GM19372 (cell line): Measurements from ENCODE around the gene RALGAPB.
"Not testable (repeated sequence)": the region's sequence is repeated elsewhere in the genome, so short reads cannot be mapped to it uniquely, and the experiment has no call there.

ENCODE experiments used
- ATAC-seq: cut with Tn5 transposase; IDR thresholded peaks from one replicate; pipeline ENCODE4 v1.9.1; 2021; ENCODE audit warnings: mild to moderate bottlenecking, low read depth, moderate library complexity; ENCODE audit not compliant: unreplicated experiment

Gene RALGAPB

DNA sequence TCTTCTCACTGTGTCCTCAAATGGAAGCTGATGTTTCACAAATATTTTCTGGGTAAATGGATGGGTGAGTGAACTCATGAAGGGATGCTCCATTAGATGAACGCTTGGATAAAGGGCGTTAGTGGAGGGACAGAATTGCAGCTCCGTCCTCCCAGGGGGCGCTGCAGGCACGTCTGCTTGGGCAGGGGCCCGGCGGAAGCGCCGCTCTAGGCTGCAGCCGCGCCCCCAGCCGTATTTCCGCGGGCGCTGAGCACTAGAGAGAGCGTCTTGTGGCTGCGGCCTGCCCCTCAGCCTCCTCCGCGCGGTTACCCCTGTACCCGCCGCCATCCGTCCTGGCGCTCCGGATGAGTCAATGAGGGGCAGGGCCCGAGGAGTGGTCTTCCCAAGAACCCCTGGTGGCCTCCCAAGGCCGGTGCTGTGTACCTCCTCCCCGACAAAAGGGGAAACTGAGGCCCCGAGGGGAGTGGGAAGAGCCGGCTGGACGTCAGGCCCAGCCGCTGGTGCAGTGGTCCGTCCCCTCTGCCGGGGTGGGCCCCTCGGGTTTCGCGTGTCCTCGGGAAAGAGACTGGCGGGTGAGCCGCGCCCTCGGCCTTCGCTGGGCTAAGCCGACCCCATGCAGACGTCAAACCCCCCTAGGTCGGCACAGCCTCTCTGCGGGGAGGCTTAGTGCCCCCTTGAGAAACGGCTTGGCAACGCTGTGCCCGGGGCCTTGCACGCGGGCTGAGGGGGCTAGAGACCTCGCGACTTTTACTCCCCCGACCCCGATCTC lies 26.0 kb upstream of the RALGAPB start:
- ATAC-seq = peak; percentile 95

DNA sequence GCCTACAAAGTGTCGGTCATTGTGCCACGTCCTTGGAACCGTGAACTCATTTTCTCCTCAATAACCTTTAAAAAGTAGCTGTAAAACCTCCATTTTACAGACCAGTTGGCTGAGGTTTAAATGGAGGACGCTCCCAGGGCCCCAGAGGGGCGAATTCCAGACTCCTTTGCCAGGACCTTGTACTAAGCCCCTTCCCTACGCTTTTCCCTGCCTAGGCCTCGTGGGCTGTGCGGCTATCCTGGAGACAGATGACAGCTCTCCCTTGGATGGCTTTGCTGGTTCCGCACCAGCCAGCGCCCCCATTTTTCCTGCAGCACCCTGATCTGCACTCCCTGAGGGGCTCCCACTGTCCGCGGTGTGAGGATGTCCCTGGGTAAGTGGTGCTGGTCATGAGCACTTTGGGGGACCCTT lies 25.4 kb upstream of the RALGAPB start:
- ATAC-seq = no peak

DNA sequence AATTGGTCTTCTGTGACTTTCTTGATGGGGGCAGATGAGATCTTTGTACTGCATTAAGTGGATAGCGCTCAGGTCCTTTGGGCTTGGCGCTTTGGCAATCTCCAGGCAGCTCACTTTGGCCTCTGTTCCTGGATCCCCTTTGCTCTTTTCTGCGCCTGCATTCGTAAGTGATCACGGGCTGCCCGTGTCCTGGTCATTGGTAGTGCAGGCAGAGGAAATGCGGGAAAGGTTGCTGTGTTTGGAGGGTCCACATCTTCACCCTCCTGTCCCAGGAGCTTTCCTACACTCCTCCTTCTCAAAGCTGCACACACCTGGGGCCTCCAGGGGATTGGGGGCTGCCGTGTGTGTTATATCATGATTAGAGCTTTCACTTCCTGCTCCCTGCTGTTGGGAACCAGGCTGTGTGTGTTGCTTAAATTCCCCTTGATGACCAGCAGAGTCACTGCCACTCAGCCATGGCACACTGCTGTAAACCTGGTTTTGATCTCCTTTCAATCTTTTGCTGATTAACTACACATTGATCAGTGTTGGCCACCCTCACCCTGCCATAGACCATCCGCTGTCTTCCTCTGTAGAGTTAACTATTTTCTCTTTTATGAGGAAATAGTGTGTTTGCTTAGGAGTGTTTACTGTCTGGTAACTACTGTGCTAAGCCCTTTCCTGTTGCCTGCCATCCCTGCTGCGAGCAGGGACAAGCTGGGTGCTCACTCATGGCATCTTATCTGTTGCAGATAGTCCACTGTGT lies 24.5 kb upstream of the RALGAPB start:
- ATAC-seq = no peak

DNA sequence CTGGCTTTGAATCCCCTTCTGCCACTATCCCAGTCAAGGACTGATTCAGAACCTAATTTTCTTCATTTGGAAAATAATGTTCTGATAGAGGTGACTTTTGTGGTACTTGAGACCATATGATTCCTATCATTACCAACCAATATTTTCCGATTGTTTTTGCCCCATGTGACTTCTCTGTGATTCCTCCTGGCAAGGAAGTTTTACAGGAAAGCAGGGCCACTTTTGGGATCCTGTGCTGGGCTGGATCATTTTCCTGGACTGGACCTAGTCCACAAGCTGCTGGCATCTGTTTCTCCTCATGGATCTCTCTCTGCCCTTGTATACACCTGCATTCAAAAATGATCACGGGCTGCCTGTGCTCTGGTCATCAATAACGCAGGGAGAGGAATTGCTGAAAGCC lies 23.6 kb upstream of the RALGAPB start:
- no peak for ATAC-seq

DNA sequence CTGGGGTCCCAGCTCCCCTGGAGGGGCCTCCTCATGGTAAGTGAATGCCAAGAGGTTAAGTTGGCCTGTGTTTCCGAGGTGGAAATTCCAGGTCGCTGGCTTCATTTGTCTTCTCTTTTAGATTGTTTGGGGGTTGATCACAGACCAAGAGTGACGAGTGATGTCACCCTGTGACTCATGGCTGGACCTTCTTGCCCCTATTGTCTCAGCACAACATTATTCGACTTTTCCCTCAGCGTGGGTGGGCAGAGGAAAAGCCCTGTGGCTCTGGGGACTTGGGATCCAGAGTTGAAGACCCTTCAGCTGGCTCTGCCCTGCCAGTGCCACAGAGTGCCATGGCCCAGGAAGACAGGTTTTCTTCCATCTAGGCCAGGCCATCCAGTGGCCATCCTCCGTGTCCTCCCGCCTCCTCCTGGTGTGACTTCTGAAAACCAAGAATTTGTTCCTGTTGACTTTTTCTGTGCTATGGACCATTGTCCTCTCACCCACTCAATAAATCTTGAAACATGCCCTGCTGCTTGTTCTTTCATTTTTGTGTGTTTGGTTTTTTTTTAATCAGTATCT lies 22.1 kb upstream of the RALGAPB start:
- ATAC-seq = no peak

DNA sequence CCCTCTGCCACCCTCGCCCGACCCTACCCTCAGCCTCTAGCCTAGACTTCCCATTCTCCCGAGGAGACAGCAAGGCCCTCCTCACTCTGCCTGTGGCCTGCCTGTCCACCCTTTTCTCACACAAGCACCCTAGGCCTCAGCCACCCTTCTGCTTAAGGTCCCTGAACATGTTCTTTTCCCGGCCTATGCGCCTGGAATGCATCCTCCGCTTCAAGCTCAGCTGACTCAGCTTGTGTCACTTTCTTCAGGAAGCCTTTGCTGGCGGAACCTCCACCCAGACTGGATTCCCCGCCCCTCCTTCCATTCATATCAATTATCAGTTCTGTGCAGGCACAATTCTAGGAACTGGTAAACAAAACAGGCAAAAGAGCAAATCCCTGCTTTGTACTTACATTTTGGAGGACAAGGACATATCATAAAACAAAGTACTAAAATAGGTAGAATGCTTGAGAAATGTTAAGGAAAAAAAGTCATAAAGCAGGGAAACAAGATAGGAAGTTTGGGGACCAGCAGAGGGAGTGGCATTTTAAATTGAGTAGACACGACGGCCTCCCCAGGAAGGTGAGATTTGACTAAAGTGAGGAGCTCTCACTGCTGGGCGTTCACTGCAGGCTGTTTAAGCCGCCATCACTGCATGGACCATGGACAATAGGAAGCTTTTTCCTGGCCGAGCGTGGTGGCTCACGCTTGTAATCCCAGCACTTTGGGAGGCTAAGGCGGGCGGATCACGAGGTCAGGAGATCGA lies 19.6 kb upstream of the RALGAPB start:
- ATAC-seq = no peak

DNA sequence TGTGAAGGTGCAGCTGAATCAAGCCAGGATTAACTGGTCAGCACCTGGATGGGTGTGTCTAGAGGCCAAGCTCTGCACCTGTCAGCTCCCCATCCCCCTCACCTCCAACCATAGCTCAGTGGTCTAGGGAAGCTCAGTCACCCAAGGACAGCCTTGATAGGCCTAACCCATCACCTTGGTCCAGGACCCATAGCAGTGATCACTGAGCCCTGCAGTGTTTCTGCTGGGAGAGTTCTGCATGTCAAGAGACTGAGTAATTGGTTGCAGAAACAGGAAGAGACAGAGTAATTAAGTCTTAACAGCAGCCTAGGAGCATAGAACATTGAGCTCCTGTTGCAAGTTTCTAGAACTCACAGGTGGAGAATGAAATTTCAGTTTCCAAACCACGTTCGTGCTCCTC lies 18.7 kb upstream of the RALGAPB start:
- no peak for ATAC-seq

DNA sequence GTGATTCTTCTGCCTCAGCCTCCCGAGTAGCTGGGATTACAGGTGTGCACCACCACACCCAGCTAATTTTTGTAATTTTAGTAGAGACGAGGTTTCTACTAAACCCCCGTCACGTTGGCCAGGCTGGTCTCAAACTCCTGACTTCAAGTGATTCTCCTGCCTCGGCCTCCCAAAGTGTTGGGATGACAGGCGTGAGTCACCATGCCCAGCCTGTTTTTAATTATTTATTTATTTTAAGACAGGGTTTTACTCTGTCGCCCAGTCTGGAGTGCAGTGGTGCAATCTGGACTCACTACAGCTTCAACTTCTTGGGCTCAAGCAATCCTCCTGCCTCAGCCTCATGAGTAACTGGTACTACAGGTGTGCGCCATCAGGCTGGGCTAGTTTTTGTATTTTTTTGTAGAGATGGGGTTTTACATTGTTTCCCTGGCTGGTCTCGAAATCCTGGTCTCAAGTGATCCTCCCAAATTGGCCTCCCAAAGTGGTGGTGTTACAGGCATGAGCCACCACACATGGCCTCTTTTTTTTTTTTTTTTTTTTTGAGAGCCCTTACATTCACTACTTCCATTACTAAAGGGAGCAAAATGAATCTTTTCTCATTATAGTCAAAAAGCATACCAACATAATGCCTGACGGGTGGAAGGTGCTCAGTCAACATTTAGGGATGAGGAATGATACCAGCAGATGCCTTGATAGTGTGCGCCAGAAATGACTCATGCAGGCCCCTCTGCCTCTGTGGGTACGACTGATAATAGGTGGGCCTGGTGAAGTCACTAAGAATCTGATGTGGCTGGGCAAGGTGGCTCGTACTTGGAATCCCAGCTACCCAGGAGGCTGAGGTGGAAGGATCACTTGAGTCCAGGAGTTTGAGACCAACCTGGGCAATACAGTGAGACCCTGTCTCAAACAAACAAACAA lies 17.8 kb upstream of the RALGAPB start:
- ATAC-seq = no peak

DNA sequence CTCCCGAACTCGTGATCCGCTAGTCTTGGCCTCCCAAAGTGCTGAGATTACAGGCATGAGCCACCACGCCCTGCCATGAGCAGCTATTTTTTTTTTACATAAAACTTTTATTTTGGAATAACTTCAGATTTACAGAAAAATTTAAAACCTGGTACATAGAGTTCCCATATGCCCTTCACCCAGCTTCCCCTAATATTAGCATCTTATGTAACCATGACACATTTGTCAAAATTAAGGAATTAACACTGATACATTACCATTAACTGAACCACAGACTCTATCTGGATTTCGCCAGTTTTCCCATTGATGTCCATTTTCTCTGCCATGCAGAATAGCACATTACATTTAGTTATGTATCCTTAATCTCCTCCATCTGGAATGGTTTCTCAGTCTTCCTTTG lies 14.3 kb upstream of the RALGAPB start:
- no peak for ATAC-seq

DNA sequence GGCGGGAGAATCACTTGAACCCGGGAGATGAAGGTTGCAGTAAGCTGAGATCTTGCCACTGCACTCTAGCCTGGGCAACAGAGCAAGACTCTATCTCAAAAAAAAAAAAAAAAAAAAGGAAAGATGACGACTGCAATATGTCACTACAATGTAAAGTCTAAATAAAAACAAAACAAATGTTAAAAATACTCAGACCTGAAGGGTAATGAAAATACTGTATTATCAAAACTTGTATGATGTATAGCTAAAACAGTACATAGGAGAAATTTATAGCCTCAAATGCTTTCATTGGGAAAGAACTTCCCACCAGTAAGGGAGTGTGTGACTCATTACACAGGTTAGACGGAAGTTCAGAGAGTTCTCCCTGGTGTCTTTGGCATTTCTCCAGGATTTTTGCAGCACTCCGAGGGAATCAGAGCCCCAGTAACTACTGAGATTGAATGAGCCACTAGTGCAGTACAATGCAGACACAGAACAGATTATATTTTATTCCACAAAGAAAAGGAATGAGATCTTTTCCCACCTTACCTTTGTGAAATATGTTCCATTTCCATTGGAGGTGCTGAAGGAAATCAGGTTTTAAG lies 12.5 kb upstream of the RALGAPB start:
- ATAC-seq = no peak

DNA sequence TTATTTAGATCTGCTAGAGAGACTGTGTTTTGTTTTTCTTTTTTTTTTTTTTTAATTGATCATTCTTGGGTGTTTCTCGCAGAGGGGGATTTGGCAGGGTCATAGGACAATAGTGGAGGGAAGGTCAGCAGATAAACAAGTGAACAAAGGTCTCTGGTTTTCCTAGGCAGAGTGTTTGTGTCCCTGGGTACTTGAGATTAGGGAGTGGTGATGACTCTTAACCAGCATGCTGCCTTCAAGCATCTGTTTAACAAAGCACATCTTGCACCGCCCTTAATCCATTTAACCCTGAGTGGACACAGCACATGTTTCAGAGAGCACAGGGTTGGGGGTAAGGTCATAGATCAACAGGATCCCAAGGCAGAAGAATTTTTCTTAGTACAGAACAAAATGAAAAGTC lies 12.0 kb upstream of the RALGAPB start:
- not testable (repeated sequence) for ATAC-seq

DNA sequence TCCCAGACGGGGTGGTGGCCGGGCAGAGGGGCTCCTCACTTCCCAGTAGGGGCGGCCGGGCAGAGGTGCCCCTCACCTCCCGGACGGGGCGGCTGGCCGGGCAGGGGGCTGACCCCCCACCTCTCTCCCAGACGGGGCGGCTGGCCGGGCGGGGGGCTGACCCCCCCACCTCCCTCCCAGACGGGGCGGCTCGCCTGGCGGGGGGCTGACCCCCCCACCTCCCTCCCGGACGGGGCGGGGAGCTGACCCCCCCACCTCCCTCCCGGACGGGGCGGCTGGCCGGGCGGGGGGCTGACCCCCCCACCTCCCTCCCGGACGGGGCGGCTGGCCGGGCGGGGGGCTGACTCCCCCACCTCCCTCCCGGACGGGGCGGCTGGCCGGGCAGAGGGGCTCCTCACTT lies 11.5 kb upstream of the RALGAPB start:
- ATAC-seq = not testable (repeated sequence)

DNA sequence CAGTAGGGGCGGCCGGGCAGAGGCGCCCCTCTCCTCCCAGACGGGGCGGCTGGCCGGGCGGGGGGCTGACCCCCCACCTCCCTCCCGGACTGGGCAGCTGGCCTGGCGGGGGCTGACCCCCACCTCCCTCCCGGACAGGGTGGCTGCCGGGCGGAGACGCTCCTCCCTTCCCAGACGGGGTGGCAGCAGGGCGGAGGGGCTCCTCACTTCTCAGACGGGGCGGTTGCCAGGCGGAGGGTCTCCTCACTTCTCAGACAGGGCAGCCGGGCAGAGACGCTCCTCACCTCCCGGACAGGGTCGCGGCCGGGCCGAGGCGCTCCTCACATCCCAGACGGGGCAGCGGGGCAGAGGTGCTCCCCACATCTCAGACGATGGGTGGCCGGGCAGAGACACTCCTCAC lies 11.1 kb upstream of the RALGAPB start:
- not testable (repeated sequence) for ATAC-seq

DNA sequence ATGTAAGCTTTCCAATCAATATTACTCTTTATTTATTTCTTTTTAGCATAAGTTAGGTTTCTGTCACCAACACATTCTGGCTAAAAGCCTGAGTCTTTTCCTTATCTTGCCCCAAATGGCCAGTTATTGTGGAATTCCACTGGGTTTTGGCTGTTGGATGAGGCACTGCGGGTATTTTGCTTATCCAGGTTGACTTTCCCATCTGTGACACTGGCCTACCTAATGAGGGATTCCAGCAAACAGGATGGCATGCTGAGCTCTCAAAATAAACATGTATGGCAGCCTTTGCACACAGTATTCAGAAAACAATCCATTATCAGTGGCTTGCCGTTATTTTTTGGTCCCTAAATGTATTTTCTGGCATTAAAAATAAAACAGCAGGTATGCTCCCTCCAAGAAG lies 6.5 kb upstream of the RALGAPB start:
- no peak for ATAC-seq

DNA sequence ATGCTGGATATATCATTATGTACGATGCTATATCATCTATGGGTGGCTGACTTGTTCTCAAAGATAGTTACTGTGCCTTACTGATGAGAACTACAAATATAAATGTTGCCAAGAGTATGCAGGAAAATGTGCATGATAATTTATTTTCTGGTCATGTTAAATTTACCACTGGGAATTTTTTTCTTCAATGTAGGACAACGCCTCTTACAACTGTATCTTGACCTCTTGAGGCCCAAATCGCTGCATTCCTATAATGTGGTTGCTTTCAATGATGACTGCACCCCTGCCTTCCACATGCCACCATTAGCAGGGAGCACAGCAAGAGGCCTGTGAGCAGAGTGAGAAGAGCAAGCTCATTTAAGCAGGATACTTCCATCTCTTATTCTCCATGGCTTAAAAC lies 5.7 kb upstream of the RALGAPB start:
- ATAC-seq = no peak

DNA sequence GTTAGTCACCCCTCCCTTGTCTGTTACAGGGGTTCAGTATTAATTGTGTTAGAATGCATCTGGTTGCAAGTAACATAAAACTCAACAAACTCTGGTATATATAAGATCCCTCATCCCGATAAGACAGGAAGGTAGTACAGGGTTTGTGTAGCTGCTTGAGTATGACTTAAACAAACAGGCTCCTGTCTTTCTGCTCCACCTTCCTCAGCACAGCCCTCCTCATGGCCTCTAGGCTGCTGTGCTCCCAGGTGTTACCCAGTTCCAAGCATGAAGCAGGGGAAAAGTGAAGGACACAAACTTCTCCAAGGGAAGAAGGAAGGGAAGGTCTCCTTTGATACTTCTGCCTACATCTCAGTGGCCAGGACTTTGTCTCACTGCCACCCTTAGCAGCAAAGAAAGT lies 1.4 kb upstream of the RALGAPB start:
- no peak for ATAC-seq

DNA sequence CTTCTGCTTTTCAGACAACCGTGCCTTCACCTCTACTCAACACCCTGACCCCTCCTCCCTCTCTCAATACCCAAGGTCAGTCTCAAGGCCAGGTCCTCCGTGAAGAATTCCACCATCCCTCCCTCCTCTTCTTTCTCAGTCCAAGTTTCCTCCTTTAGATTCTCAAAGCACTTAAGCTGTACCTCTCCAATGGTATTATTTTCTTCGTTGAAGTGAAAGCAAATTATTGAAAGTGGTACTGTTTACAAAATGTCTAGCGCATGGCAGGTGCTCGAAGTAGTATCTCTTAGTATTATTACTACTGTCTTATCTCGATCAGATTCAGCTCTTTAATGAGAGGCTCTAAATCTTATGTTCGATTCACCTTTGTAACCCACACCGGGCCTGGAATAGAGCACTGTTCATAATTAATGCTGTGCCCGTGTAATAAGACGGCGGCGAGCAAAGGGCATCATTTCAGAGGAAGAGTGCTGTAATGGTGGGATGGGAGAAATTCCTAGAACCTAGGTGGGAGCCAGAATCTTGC lies 593 bp upstream of the RALGAPB start:
- no peak for ATAC-seq

DNA sequence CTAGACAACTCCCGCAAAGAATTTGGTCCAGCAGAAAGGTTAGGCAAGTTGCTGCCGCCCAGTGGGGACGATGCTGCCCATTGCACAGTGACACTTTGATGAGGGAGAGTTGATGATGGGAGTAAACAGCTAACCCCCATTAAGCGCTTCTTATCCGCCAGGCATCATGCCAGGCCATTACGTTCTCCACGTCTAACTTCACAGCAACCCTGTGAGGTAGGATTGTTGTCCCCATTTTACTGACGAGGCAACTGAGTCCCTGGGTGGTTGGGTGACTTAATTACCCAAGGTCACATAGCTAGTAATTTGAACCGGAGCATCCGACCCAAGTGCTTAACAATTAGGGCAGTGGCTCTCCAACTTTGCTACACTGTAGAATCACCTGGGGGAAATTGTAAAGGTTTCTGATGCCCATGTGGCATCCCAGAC lies 738 bp downstream of the RALGAPB start:
- no peak for ATAC-seq

DNA sequence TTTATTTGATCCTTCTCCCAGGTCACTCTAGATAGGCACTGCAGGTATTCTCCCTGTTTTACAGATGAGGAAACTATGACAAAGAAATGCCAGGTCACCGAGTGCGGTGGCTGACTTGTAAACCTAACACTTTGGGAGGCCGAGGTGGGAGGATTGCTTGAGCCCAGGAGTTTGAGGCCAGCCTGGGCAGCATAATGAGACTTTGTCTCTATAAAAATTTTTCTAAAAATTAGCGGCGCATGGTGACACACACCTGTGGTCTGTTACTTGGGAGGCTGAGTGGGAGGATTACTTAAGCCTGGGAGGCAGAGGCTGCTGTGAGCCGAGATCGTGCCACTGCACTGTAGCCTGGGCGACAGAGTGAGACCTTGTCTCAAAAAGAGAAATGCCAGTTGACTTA lies 5.1 kb downstream of the RALGAPB start:
- no peak for ATAC-seq
